Measurements from ENCODE around the gene ANKRD42.

GRCh38 chr11:83285771-83286528, 92.4 kb downstream of the ANKRD42 start, which contains the start of gene CCDC90B:
- TF ChIP-seq CTCF (IDR thresholded peaks at IDR 0.05) (peak in 2 of 6 experiments; percentile 17 to 30), POLR2A (IDR thresholded peaks at IDR 0.05) (peak; percentile 78 to 89)
